Daoy (cell line): ENCODE results near the gene KLHDC3. TPM values are rescaled to one million over a fixed set of nuclear protein-coding genes. Genes with fewer than 3 reads are reported as not detected.
A peak's percentile ranks its signal among the peaks of the same experiment; 100 is the strongest.

Experiments used
- DNase-seq: peaks from one replicate; pipeline ENCODE4 v3.0.0-alpha.2; 2015; ENCODE audit warnings: low read depth
- total RNA-seq: library from RNA; depleted of rRNA; stranded (reverse); fragments of >200 nt; shearing (Covaris generic); gene quantifications from 2 replicates; pipeline ENCODE4 v1.2.3, GENCODE V29; 2014; rRNA removed

KLHDC3 gene
- total RNA-seq, 1 experiment from 2014 or later = 80.9 TPM

GRCh38 chr6:43053545-43054205 is 39.6 kb downstream of the KLHDC3 start, which contains the start of gene CUL7:
Gene CUL7, minus strand, starts transcription at chr6:43053851. Its CDS starts 1,063 bp downstream, at chr6:43052788.
- peak; percentile 99 for DNase-seq

GRCh38 chr6:43054206-43054943 is 40.3 kb downstream of the KLHDC3 start:
- DNase-seq = no peak

GRCh38 chr6:43055966-43056365 is 41.9 kb downstream of the KLHDC3 start:
- DNase-seq = no peak

GRCh38 chr6:43058531-43058930 is 44.5 kb downstream of the KLHDC3 start:
- DNase-seq = no peak

GRCh38 chr6:43059168-43060033 is 45.4 kb downstream of the KLHDC3 start, which contains the start of the genes KLC4 and MRPL2:
Gene KLC4, plus strand, starts transcription at chr6:43059631. Its CDS starts 1,705 bp downstream, at chr6:43061336.
Gene MRPL2, minus strand, starts transcription at chr6:43059434. Its CDS starts 53 bp downstream, at chr6:43059381.
- peak; percentile 99 for DNase-seq

- peak; percentile 19 for DNase-seq
These were observed 46.1 kb downstream of the KLHDC3 start for GRCh38 chr6:43060034-43060754.

- DNase-seq = no peak
These were observed 46.9 kb downstream of the KLHDC3 start for GRCh38 chr6:43060755-43061633.

- DNase-seq = no peak
These were observed 47.8 kb downstream of the KLHDC3 start for GRCh38 chr6:43061861-43062260.

- no peak for DNase-seq
These were observed 48.8 kb downstream of the KLHDC3 start for GRCh38 chr6:43062818-43063217.

- DNase-seq = peak; percentile 63
These were observed 56.1 kb downstream of the KLHDC3 start for GRCh38 chr6:43070028-43070632.

Other genes starting within 250 kb of the KLHDC3 start
- 2.4 and 3.0 TPM in 2 replicates for gene BICRAL, start 232.2 kb upstream of the KLHDC3 start, total RNA-seq
- gene RPL7L1, start 134.6 kb upstream of the KLHDC3 start, total RNA-seq = 285 and 307 TPM in 2 replicates
- gene PTCRA, start 98.2 kb upstream of the KLHDC3 start, total RNA-seq = not detected in 2 replicates
- 33.4 and 45.0 TPM in 2 replicates for gene CNPY3, start 84.8 kb upstream of the KLHDC3 start, total RNA-seq
- 1.5 TPM in 1 of 2 replicates, not detected in the other for gene GNMT, start 53.5 kb upstream of the KLHDC3 start, total RNA-seq
- 74.1 and 88.3 TPM in 2 replicates for gene PEX6, start 35.1 kb upstream of the KLHDC3 start, total RNA-seq
- gene PPP2R5D, start 29.7 kb upstream of the KLHDC3 start, total RNA-seq = 63.0 and 73.4 TPM in 2 replicates
- gene MEA1, start 303 bp upstream of the KLHDC3 start, total RNA-seq = 149 and 167 TPM in 2 replicates
- gene RRP36, start 7.4 kb downstream of the KLHDC3 start, total RNA-seq = 188 and 208 TPM in 2 replicates
- gene CUL7, start 39.6 kb downstream of the KLHDC3 start, total RNA-seq = 24.2 and 28.4 TPM in 2 replicates
- gene MRPL2, start 45.2 kb downstream of the KLHDC3 start, total RNA-seq = 51.3 and 57.0 TPM in 2 replicates
- gene KLC4, start 45.4 kb downstream of the KLHDC3 start, total RNA-seq = 14.8 and 18.9 TPM in 2 replicates
- gene PTK7, start 62.1 kb downstream of the KLHDC3 start, total RNA-seq = 59.8 and 61.8 TPM in 2 replicates
- 25.7 and 27.4 TPM in 2 replicates for gene SRF, start 157.0 kb downstream of the KLHDC3 start, total RNA-seq
- 23.7 and 26.9 TPM in 2 replicates for gene CUL9, start 167.9 kb downstream of the KLHDC3 start, total RNA-seq
- 57.3 and 66.3 TPM in 2 replicates for gene DNPH1, start 215.2 kb downstream of the KLHDC3 start, total RNA-seq
- 0.30 TPM in 1 of 2 replicates, not detected in the other for gene TTBK1, start 229.2 kb downstream of the KLHDC3 start, total RNA-seq